B cell (primary cell): Measurements from ENCODE around the gene KCNJ1. TPM values are rescaled to one million over a fixed set of nuclear protein-coding genes. Genes with fewer than 3 reads are reported as not detected.

Source experiments
- ATAC-seq: fragments of 200-7000 bp; cut with Tn5 transposase; one replicate; pipeline ENCODE4 v1.10.0; 2021; ENCODE audit warnings: low read depth, mild to moderate bottlenecking, moderate number of reproducible peaks, moderate library complexity
- CTCF ChIA-PET: fragments of 350-600 bp; sonication (Branson Sonifier 250); formaldehyde crosslinking; loops from one replicate; lab custom pipeline; 2021; ENCODE audit warnings: antibody characterized with exemption, inconsistent platforms; lab: Charles Lee
- POLR2A ChIA-PET: fragments of 350-600 bp; sonication (Branson Sonifier 250); formaldehyde crosslinking; loops from one replicate; lab custom pipeline; 2021; ENCODE audit warnings: antibody characterized with exemption; lab: Charles Lee
- DNase-seq: peaks from one replicate; pipeline ENCODE4 v3.0.0; 2013
- H2AFZ ChIP-seq: 2 replicates; pipeline ENCODE4 v1.6.1; 2012; ENCODE audit warnings: mild to moderate bottlenecking, low read depth, low read length; ENCODE audit not compliant: insufficient read depth, poor library complexity, severe bottlenecking
- H3K27ac ChIP-seq, 2 donors: 1 replicate in 1 of 2; 2 replicates in 1 of 2; pipeline ENCODE4 v1.5.1; 2012 to 2013; ENCODE audit warnings: low read length in 2 of 2, mild to moderate bottlenecking in 2 of 2, moderate library complexity in 1 of 2
- H3K27me3 ChIP-seq, 4 experiments: fragments of 200-600 bp in 1 of 4; sonication (generic) in 1 of 4; replicated peaks in 1 of 4; 1 replicate in 2 of 4; 2 replicates in 2 of 4; pipeline versions ENCODE4 v1.6.1 to v1.7.0; 2013 to 2016; ENCODE audit warnings: low read length in 3 of 4, mild to moderate bottlenecking in 2 of 4, mixed read lengths in 1 of 4, moderate library complexity in 1 of 4; ENCODE audit not compliant: insufficient read depth in 4 of 4, control insufficient read depth in 3 of 4; ENCODE audit errors: control extremely low read depth in 1 of 4
- H3K36me3 ChIP-seq, 2 experiments: replicated peaks in 1 of 2; 1 replicate in 1 of 2; 2 replicates in 1 of 2; pipeline versions ENCODE4 v1.6.1 to v1.7.1; 2013; ENCODE audit warnings: low read length in 1 of 2; ENCODE audit not compliant: insufficient read depth in 2 of 2, control insufficient read depth in 1 of 2; ENCODE audit errors: control extremely low read depth in 1 of 2, extremely low read depth in 1 of 2
- H3K4me1 ChIP-seq, 2 donors: fragments of 200-600 bp in 1 of 2; sonication (generic) in 1 of 2; 1 replicate in 1 of 2; 2 replicates in 1 of 2; pipeline versions ENCODE4 v1.5.1 to v1.6.1; 2013 to 2017; ENCODE audit warnings: low read length in 2 of 2; ENCODE audit not compliant: control insufficient read depth in 2 of 2, insufficient read depth in 2 of 2
- H3K4me2 ChIP-seq: replicated peaks from 2 replicates; pipeline ENCODE3; 2012; ENCODE audit warnings: mild to moderate bottlenecking, low read depth, low read length; ENCODE audit not compliant: poor library complexity, severe bottlenecking
- H3K4me3 ChIP-seq, 5 experiments: fragments of 200-600 bp in 1 of 5; sonication (generic) in 1 of 5; 1 replicate in 3 of 5; 2 replicates in 2 of 5; pipeline versions ENCODE4 v1.5.1 to v1.7.0; 2011 to 2016; ENCODE audit warnings: low read length in 4 of 5, mild to moderate bottlenecking in 4 of 5, low read depth in 2 of 5, control low read depth in 1 of 5, moderate library complexity in 1 of 5; ENCODE audit not compliant: insufficient read depth in 1 of 5; ENCODE audit errors: control extremely low read depth in 1 of 5, extremely low read depth in 1 of 5
- H3K79me2 ChIP-seq: fragments of 200-600 bp; sonication (generic); one replicate; pipeline ENCODE4 v1.6.0; 2016; ENCODE audit warnings: low read length; ENCODE audit not compliant: control insufficient read depth, insufficient read depth
- H3K9ac ChIP-seq: fragments of 200-600 bp; sonication (generic); 2 replicates; pipeline ENCODE4 v1.6.1; 2017; ENCODE audit warnings: mild to moderate bottlenecking, low read length, moderate library complexity
- H3K9me3 ChIP-seq, 3 donors: one replicate each; pipeline versions ENCODE4 v1.6.1 to v1.7.1; 2013; ENCODE audit warnings: low read length in 2 of 3; ENCODE audit not compliant: control insufficient read depth in 2 of 3, insufficient read depth in 1 of 3; ENCODE audit errors: control extremely low read depth in 1 of 3
- H4K20me1 ChIP-seq: 2 replicates; pipeline ENCODE4 v1.6.0; 2012; ENCODE audit warnings: mild to moderate bottlenecking, low read length; ENCODE audit not compliant: insufficient read depth, control insufficient read depth, poor library complexity, severe bottlenecking
- H3K27ac Mint-ChIP-seq: one replicate; pipeline ENCODE4 v1.8.0; 2021; ENCODE audit warnings: mixed read lengths
- H3K27me3 Mint-ChIP-seq: one replicate; pipeline ENCODE4 v1.8.0; 2021; ENCODE audit warnings: mixed read lengths
- H3K4me1 Mint-ChIP-seq: one replicate; pipeline ENCODE4 v1.8.0; 2021; ENCODE audit warnings: mixed read lengths
- H3K4me3 Mint-ChIP-seq: one replicate; pipeline ENCODE4 v1.8.0; 2021; ENCODE audit warnings: mixed read lengths
- H3K9me3 Mint-ChIP-seq: one replicate; pipeline ENCODE4 v1.8.0; 2022; ENCODE audit warnings: mixed read lengths; ENCODE audit not compliant: insufficient read depth
- CTCF ChIP-seq: fragments of 200-600 bp; IDR thresholded peaks from one replicate; pipeline ENCODE4 v1.8.0; 2022; ENCODE audit warnings: antibody characterized with exemption, mild to moderate bottlenecking
- EZH2 ChIP-seq: IDR thresholded peaks from 2 replicates; pipeline ENCODE4 v1.6.1; 2012; ENCODE audit warnings: borderline replicate concordance, low read depth, mild to moderate bottlenecking, moderate library complexity, low read length; ENCODE audit not compliant: insufficient read depth, poor library complexity, severe bottlenecking
- WGBS: methylation state at CpG from one replicate; pipeline ENCODE4 v1.1.5; 2013; ENCODE audit warnings: missing lambda C conversion rate; ENCODE audit not compliant: insufficient coverage; 5-methylcytosine and 5-hydroxymethylcytosine counted together
- intact Hi-C: fragments of 100-400 bp; cut with micrococcal nuclease; formaldehyde crosslinking; loops from one replicate; pipeline ENCODE4 v1.10.0; 2022
- polyA plus RNA-seq: library from polyadenylated mRNA; depleted of rRNA; stranded (reverse); fragments of >200 nt; gene quantifications from 2 replicates; pipeline ENCODE4 v1.2.3, GENCODE V29; 2012
- total RNA-seq, 2 donors: library from RNA; stranded (reverse); fragments of 120-200 nt in 1 of 2; gene quantifications; 1 replicate in 1 of 2; 2 replicates in 1 of 2; pipeline versions ENCODE4 v1.2.3 to v1.2.4, GENCODE V29; 2013 to 2022

KCNJ1 gene
- total and polyA plus RNA-seq, 2 donors (not counting 1 experiment from before 2014, with no cell fraction given), result not detected

GRCh38 chr11:128840783-128841182 is 26.3 kb downstream of the KCNJ1 start:
- H3K27ac Mint-ChIP-seq, result peak overlapping the region; percentile 95
- H3K36me3 ChIP-seq, result no peaks in the 10 kb centered on the region
- H3K4me1 Mint-ChIP-seq, result peaks cover 96% of the 10 kb centered on the region
- ChIA-PET POLR2A (interaction anchor here (0.7 to 0.9 kb wide), 2 partner anchors 212 to 227 kb away, joined by 3 read pairs; no protein-coding TSS in a partner anchor), CTCF (interaction anchor here (1.0 to 26.5 kb wide), 5 partner anchors 8 to 683 kb away, joined by 3 to 417 read pairs (median 8); no protein-coding TSS in a partner anchor)
- DNase-seq (peak; percentile 59), ATAC-seq (peak; percentile 14)
- H4K20me1 ChIP-seq, result no peaks in the 10 kb centered on the region
- H3K4me2 ChIP-seq, result peak overlapping the region; percentile 61
- peak overlapping the region; percentile 94 to 95 for H3K27ac ChIP-seq
- H3K4me1 ChIP-seq, result peaks cover 96 to 98% of the 10 kb centered on the region in 2 donors
- peaks cover 11% of the 10 kb centered on the region for H3K79me2 ChIP-seq
- intact Hi-C loops, result loop anchor here (1.0 to 10.0 kb wide), 5 partner anchors 9 to 368 kb away; partner anchors contain the start of gene FLI1
- peaks cover 0 to 8% (median 0%) of the 10 kb centered on the region in 3 donors for H3K9me3 ChIP-seq
- H3K9me3 Mint-ChIP-seq, result peaks cover 5% of the 10 kb centered on the region
- 57% methylated on average over 1 of the region's 2 CpGs for WGBS
- H2AFZ ChIP-seq, result no peak overlapping the region
- H3K27me3 Mint-ChIP-seq, result no peaks in the 10 kb centered on the region
- peak overlapping the region; percentile 24 for H3K9ac ChIP-seq
- TF ChIP-seq CTCF (no peak), EZH2 (no peak)
- no peaks in the 10 kb centered on the region for H3K27me3 ChIP-seq
- H3K4me3 ChIP-seq, result peak overlapping the region in 1 of 5 experiments; percentile 8
- peak overlapping the region; percentile 70 for H3K4me3 Mint-ChIP-seq

GRCh38 chr11:128840137-128840536 is 27.0 kb downstream of the KCNJ1 start:
- H3K79me2 ChIP-seq, result peaks cover 11% of the 10 kb centered on the region
- H3K4me1 ChIP-seq, result peaks cover 96 to 98% of the 10 kb centered on the region in 2 donors
- H3K4me2 ChIP-seq, result peak overlapping the region; percentile 61
- DNase-seq (no peak), ATAC-seq (no peak)
- 80% methylated on average over 1 of the region's 5 CpGs for WGBS
- ChIA-PET CTCF (interaction anchor here (1.1 to 26.5 kb wide), 4 partner anchors 7 to 682 kb away, joined by 3 to 417 read pairs (median 212); no protein-coding TSS in a partner anchor), POLR2A (no interaction called here)
- Mint-ChIP-seq H3K27me3 (no peaks in the 10 kb centered on the region), H3K9me3 (peaks cover 5% of the 10 kb centered on the region), H3K27ac (peak overlapping the region; percentile 43), H3K4me1 (peaks cover 96% of the 10 kb centered on the region), H3K4me3 (peak overlapping the region; percentile 7)
- no peaks in the 10 kb centered on the region for H3K36me3 ChIP-seq
- H3K27me3 ChIP-seq, result no peaks in the 10 kb centered on the region
- intact Hi-C loops, result loop anchor here (2.0 to 10.0 kb wide), 4 partner anchors 145 to 367 kb away; partner anchors contain the start of gene FLI1
- no peak overlapping the region for H3K4me3 ChIP-seq
- peak overlapping the region; percentile 24 for H3K9ac ChIP-seq
- no peaks in the 10 kb centered on the region for H4K20me1 ChIP-seq
- peak overlapping the region; percentile 94 to 95 for H3K27ac ChIP-seq
- H2AFZ ChIP-seq, result no peak overlapping the region
- TF ChIP-seq EZH2 (no peak), CTCF (no peak)
- H3K9me3 ChIP-seq, result peaks cover 0 to 12% (median 0%) of the 10 kb centered on the region in 3 donors
